ENCODE measurements around the gene NEDD4. TPM values are rescaled to one million over a fixed set of nuclear protein-coding genes. Genes with fewer than 3 reads are reported as not detected.

The NEDD4 gene
- total RNA-seq (2022; extraction: Qiagen RNA extraction), result 96.8 to 142 TPM (median 111 TPM) in 5 replicates

DNA sequence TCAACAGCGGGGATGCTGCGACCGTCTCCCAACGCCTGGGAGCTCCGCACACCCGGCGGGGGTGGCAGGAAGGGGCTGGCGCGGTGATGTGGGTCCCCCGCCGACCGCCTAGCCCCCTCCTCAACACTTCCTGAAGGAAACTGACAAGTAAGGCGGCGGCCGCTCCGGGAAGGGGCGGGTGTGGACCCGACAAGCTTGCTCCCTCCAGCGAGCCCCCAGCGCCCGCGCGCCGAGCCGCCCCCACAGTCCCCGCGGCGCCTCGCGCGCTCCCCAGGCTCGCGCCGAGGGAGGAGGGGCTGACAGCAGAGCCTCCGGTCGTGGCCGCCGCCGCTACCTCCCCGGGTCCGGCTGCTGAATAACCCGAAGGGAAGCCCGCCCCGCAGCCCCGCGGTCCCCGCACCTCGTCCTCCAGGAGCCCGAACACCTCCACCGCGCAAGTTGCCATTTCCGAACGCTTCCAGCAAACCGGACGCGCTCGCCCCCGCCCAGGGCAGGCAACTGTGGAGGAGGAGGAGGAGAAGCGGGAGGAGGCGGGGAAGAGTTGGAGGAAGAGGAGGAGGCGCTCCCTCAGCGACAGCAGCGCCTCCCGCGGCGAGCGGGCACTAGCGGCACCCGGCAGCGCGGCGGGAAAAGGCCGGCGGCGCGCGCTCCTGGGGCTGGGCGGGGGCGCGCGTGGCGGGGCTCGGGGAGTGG is at the start of gene NEDD4:
Gene NEDD4 (minus strand): TSS at position 502 of the 693 bp plus-strand sequence. CDS start 57 bp downstream, at position 445.

Measured in A549 treated with AZD2906 at 1 μM for 4 hours (cell line).